OCI-M1 (cell line): ENCODE data around the gene HBP1.
"Not testable (repeated sequence)": the region's sequence is repeated elsewhere in the genome, so short reads cannot be mapped to it uniquely, and the experiment has no call there.

ENCODE experiments used
- DNase-seq: peaks from one replicate; lab custom pipeline; 2025; lab: John Stamatoyannopoulos, UW

HBP1 gene, protein sequence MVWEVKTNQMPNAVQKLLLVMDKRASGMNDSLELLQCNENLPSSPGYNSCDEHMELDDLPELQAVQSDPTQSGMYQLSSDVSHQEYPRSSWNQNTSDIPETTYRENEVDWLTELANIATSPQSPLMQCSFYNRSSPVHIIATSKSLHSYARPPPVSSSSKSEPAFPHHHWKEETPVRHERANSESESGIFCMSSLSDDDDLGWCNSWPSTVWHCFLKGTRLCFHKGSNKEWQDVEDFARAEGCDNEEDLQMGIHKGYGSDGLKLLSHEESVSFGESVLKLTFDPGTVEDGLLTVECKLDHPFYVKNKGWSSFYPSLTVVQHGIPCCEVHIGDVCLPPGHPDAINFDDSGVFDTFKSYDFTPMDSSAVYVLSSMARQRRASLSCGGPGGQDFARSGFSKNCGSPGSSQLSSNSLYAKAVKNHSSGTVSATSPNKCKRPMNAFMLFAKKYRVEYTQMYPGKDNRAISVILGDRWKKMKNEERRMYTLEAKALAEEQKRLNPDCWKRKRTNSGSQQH

DNA sequence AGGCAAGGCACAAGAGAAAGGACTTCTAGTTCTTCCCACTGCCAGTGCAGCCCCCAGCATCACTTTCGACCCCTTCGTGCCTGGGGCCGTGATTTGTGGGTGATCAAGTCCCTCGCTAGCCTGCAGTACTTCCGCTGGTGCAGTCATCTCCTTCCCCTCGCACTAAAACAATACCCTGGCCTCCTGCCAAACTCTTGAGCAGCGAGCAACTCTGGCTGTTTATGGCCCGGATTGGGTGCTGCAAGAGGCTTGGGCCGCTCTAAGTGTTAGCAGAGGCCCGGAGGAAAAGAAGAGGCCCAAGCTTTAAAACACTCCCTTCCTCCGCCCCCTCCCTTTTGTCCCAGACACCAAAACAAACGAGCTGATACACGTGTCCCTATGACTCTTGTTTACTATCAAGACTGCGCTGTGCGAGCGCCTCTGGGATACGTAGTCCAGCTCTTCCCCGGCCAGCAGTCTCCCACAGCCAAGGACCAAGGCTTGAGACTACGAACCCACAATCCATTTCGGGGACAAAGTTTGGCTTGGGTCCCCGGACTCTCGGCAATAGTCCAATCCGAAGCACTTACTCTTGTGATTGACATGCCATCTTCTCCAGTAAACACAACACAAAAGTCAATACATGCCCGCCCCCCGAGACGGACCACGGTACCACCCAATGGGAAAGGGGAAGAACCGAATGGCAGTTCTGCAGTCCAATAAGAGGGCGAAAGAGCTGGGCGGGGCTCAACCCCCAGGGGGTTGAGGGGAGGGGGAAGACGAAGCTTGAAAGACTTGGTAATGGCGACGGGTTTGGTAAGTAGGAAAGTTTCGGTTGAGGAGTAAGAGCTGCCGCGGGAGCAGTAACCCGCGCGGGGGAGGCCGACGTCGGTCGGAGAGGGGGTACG, at the start of gene HBP1:
TSS of gene HBP1 (plus strand) at position 771 of the 887 bp plus-strand sequence. CDS start 10,891 bp downstream, outside the sequence.
- peak; percentile 98 for DNase-seq

DNA sequence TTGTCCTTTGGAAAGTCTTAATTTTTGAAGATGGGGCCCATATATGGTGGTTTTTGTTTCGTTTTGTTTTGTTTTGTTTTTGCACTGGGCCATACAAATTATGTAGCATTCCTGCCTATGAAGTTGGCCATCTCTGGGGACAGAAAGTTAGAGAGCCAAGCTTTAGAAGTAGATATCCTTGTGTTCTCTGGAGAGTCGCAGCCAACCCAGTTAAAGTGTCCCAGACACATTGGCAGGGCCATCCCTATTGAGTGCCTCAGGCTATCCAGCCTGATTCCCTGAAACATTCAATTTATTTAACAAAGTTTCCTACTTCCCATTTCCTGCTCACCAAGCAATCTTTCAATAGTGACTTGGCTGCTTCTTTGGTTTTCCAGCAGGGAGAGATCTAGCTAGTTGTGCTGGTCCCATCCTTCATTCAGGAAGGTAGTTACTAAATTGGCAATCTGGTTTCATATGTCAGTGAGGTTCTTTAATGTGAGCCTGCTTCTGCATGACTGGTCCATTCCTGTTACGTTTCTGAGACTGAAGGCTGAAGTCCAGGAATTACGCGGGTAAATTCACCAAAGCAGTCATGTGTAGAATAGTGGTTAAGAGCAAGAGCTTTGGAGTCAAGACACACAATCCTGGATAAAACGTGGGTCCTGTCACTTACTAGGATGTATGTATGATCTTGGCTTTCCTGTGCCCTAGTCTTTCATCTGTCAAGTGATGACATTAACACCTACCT, 49.3 kb upstream of the HBP1 start:
- no peak for DNase-seq

DNA sequence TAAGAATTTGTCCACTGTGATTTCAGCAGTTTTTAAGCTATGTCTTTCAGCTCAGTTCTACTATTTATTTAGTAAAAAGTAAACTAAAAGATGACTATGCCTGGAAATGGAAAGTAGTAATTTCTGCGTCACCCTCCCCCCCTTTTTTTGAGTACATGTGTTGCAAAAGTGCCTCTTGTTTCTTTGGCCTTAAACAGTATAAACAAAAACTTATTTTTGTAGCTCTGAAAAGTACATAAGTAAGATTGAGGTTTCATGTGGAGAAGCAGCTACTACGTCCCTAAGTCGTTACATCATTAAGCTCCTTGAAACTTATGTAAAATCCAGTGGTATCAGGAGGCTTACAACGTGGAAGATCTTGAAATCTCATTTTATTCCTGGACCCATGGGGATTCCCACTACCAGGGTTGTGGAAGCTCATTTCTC, 46.3 kb upstream of the HBP1 start:
- no peak for DNase-seq

DNA sequence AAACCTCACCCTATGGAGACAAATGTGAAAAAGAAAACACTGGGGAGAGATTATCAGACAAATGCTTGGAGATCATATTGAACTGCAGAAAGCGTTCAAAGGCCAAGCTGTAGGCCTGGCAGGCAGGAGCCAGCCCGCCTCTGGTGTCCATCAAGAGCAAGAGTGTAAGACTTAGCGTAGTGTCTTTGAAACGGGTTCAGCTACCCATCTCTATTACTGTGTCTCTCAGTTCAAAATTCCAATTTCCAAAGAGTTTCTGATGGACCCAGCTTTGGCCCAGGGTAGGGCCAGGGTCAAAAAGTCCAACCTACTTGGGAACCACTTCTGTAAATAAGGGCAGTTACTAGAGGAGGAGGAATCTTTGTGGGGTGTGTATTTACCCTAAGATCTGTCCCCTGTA, 45.4 kb upstream of the HBP1 start:
- DNase-seq = no peak

DNA sequence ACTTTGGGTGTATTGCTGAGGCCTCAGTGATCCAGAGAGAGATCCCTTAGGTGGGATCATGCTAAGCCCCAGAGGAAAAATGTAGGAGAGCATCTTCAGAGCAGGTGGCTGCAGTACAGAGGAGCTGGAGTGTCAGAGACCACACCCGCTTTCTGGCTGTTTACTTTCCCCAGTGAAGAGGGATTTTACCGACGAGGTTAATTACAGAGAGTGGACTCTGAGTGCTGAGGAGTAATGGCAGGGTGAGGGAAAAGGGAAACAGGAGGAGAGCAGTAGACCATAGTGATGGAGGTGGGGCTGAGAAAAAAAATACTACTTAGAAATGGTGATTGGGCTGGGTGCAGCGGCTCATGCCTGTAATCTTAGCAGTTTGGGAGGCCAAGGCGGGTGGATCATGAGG, 43.3 kb upstream of the HBP1 start:
- no peak for DNase-seq

DNA sequence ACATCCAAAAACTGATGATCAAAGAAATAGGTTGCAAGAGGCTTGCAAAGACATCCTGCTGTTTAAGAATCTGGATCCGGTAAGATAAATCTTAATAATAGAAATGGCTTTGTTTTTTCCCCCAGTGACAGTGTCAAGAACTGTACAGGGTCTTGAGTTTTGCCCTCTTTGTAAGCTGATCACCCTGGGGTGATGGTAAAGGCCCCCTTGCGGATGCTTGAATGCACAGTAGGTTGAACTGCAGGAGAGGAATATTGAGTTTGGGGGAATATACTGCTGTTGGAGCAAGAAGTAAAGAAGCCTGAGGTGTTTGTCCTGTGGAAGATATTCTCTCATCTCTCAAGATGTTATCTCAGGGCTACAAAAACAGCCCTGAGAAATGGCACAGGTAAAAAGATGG, 40.6 kb upstream of the HBP1 start:
- no peak for DNase-seq

DNA sequence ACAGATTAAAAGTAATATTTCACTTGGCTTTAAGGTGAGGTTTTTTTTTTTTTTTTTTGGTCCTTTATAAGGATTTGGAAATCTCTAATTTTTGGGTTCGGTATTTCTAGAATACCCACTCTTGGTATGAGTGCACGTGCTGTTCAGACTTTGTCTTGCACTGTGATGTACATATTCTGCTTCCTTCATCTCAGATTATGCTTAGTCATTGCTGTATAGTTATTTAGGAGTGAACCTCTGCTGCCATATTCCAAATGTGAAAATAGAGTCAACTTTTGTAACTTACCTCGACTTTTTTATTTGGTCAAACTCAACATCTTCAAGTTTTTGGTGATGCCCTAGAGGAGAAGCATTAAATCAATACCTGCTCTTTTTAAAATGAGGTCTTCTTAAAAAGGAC, 40.1 kb upstream of the HBP1 start:
- DNase-seq = no peak

DNA sequence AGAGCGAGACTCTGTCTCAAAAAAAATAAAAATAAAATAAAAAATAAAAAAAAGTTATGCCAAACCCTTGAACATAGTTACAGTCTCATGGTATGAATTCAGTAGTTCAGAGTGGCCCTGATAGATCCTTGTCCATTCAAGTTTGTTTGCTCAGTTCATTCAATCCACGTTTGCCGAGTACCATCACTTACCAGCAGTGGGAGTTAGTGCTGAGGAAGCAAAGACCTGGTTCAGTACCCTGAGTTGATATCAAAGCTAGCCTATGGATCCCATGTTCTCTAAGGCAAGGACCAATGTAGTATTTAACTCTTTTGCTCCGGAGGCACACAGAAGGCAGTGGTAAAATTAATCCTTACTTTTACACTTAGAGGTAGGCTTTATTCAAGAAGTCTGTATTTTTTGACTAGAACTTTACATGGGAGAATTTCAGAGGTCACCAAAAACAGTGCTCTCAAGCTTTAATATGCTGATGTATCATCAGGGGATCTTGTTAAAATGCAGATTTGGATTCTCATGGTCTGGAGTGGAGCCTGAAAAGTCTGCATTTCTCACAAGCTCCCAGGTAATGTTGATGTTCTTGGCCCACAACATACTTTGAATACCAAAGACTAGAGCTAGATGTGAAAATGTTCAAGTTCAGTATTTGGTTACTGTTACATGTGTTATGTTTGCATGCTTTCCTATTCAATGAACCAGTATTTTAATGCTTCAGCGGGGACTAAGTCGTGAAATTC, 38.1 kb upstream of the HBP1 start:
- DNase-seq = no peak

DNA sequence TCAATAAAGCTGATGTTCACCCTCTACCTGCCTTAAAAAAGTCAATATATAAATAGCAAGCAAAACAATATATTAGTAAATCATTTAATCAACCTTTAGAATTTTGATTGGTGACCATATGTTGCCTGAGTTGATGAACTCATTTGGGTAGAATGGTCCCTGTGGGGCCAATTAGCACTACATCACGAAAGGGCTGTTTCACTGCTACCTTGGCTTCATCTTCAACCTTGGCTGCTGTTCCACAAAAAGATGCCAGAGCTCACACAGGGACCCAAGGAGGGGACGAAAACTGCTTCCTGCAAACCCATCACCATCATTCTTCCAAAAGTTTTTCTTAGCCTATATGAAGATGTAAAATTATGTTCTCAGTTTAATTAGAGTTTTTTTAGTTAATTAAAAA, 35.4 kb upstream of the HBP1 start:
- DNase-seq = no peak

DNA sequence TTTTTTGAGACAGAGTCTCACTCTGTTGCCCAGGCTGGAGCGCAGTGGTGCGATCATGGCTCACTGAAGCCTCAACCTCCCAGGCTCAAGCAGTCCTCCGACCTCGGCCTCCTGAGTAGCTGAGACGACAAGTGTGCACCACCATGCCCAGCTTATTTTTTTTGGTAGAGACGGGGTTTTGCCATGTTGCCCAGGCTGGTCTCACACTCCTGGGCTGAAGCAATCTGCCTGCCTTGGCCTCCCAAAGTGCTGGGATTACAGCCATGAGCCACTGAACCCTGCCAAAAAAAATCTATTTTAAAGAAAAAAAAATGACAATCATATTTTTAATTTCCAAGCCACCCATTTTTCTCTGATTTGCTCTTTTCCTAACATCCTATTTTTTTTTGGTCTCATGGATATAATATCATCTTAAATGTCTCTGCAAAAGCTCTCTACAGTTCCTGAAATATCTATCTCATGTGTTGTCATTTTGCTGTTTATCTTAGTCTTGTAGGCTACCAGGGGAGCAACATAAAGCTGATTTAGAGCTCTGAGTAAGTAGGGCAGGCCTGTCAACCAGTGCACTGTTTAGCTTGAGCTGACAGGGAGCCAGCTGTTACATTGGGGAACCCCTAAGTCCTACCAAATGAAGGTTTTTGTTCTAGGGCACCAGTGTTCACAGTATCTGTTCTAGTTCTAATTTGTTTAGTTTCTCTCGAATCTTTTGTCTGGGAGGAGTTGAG, 29.9 kb upstream of the HBP1 start:
- no peak for DNase-seq

DNA sequence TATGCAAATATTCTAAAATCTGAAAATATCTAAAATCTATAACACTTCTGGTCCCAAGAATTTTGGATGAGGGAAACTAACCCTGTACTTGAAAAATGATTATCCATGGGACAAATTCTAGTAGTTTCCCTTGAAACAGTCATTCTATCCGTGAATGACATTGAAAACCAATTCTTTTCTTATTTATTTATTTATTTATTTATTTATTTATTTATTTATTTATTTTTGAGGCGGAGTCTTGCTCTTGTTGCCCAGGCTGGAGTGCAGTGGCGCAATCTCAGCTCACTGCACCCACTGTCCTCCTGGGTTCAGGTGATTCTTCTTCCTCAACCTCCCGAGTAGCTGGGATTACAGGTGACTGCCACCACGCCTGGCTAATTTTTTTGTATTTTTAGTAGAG, 24.9 kb upstream of the HBP1 start:
- DNase-seq = not testable (repeated sequence)

DNA sequence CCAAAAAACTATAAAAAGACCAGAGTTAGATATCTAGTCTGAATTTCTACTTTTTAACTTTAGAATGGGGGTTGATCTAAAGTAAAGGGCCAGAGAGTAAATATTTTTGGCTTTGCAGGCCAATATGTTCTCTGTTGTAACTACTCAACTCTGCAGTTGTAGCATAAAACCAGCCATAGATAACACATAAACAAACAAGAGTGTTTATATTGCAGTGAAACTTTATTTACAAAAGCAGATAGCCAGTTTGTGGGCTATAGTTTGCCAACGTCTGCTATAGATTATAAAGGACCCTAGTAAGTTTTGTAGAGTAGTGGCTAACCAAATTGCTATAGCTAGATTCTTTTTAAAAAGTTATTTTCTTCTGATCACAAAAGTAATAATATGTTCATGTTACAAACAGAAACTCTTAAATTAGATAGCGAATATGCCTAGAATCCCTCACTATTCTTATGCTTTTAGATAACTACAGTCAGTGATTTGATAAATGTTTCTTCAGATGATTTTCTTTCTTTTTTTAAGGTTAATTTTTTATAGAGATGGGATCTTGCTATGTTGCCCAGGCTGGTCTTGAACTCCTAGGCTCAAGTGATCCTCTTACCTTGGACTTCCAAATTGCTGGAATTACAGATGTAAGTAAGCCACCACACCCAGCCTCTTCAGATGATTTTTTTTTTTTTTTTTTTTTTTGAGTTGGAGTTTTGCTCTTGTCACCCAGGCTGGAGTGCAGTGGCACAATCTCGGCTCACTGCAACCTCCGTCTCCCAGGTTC, 23.6 kb upstream of the HBP1 start:
- DNase-seq = no peak

DNA sequence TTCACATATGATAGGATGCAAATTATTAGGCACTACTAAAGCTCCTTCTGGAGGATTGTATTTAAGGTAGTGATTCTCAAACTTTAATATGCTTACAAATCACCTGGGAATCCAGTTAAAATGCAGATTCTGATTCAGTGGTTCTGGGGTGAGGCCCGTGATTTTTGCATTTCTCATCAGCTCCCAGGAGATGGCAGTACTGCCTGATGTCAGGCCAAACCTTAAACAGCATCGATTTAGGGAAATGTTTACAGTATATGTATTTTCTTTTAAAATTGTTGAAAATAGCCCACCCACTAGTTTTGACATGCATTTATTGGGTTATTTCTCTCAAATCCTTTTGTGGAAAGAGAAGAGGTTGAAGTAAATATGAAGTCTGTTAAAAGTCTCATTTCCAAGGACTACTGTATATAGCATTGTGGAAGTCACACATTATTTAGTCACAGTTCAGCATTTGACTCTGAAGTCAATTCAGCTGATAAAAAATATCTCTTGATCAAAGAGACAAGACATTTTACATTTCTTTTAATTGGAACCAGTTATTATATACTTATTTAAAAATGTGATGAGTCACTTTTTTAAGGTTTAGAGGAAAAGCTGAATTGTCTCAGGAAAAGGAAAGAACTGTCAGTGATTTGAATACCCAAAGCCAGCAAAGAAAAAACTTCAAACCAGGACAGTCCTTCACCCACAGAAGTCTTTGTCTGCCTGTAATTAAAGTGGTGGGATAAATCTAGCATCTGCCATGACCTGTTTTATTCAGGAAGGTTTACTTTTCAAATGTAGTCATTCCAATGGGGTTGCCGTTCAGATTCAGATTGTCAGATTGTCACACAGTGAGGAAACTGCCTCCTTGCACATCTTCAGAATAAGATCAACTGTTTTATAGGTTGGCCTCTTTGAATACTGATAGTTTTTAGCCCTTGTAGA, 21.1 kb upstream of the HBP1 start:
- DNase-seq = peak; percentile 46

DNA sequence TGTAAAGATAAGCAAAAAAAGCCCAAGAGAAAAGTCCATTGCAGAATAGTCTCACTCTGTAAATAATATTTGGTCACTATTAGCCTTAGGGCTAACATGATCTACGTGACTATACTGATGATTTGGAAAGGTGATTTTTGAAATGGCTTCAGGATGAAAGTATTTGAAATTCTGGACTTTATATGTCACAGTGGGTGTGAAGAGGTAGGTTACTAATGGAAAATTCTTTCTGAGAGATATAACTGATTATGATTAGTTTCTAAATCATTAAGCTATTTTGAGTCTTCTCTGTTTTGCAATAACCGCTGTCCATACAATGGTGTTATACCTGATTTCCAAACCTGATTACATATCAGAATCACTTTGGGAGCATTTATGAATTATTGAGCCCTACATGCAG, 20.1 kb upstream of the HBP1 start:
- no peak for DNase-seq

DNA sequence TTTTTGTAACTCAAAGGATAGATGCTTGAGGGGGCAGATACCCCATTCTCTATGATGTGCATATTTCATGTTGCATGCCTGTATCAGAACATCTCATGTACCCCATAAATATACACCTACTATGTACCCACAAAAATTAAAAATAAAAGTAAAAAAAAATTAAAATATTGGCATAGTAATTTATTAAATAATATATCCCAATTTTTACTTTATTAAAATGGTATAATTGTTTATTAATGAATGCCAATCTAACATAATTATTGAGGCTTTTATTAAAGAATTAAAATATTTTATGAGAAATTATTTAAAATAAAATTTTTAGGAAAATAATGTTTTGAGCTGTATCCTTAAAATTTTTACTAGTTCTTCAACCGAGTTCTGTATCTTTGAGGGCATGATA, 18.9 kb upstream of the HBP1 start:
- no peak for DNase-seq

DNA sequence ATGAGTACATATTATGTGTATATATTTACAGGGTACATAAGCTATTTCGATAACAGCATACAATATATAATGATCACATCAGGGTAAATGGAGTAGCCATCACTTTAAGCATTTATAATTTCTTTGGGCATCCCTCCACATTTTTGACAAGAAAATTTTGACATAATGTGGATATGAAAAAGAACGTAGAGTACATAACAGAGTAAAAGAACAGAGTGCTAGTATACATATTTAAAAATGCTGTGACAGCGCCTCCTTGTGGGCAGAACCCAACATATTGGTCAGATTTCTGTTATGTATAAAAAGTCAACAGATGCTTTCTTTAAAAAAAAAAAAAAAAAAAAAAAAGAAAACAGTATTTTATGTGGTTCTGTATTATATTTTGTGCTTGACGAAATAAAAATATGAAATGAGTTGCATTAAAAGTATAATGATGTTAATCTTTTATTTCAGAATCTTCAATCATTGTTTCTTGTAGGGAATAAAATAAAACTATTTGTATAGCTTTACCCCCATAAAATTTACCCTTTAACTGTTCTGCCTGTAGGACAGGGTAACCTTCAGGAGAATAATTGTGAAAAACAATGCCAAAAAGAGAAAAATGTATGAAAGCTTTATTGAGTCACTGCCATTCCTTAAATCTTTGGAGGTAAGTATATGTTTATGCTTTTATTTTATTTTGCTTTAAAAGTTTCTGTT, 18.3 kb upstream of the HBP1 start:
- DNase-seq = peak; percentile 81

DNA sequence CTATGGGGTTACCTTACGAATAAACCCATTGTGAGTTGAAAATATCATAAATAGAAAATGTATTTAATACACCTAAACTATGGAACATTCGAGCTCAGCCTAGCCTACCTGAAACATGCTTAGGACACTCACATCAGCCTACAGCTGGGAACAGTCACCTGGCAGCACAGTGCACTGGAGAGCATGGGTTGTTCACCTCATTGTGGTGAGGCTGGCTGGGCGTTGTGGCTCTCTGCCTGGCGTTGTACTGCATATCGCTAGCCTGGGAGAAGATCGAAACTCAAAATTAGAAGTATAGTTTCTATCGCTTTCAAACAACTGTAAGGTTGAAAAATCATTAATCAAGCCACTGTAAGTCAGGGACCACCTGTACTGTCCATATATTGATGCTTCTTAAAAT, 17.3 kb upstream of the HBP1 start:
- DNase-seq = no peak

DNA sequence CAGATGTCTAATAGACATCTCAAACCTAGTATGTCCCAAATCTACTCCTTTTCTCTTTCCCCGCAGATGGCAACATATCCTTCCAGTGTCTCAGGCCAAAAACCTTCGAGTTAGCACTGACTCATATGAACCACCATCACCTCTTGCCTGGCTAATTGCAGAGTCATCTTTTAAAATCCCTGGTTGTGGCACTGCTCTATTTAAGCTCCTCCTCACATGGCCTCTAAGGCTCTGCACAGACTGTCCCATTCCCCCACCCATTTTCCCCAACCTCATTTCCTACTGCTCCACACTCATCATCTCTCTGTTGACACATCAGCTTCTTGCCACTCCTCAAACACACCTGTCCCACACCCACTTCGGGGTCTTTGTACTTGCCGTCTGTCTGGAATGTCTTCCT, 16.8 kb upstream of the HBP1 start:
- DNase-seq = no peak
